H1 (cell line): ENCODE measurements around the gene LTF. TPM values are rescaled to one million over a fixed set of nuclear protein-coding genes. Genes with fewer than 3 reads are reported as not detected.

Experiments used
- CTCF ChIA-PET: fragments of 300-600 bp; sonication (Branson Sonifier 250); formaldehyde crosslinking; loops from one replicate; lab custom pipeline; 2021; ENCODE audit not compliant: partially characterized antibody; lab: Charles Lee
- POLR2A ChIA-PET: fragments of 300-600 bp; sonication (Branson Sonifier 250); formaldehyde crosslinking; loops from one replicate; lab custom pipeline; 2021; ENCODE audit warnings: inconsistent platforms; ENCODE audit not compliant: partially characterized antibody; lab: Charles Lee
- DNase-seq, 2 experiments: peaks; one replicate each; pipeline versions ENCODE4 v3.0.0 to v3.0.0-alpha.2; 2010 to 2022; ENCODE audit warnings: low spot score in 2 of 2, low read depth in 1 of 2, mixed read lengths in 1 of 2
- FAIRE-seq: peaks from 2 replicates; lab custom pipeline; 2011; peaks lifted over from hg19 to GRCh38; lab: Jason Lieb, UNC
- H2AFZ ChIP-seq: 2 replicates; pipeline ENCODE4 v1.8.1; 2012; ENCODE audit warnings: low read length, inconsistent platforms
- H2AK5ac ChIP-seq: 2 replicates; pipeline ENCODE4 v1.6.1; 2013; ENCODE audit warnings: low read depth, low read length
- H2BK120ac ChIP-seq: replicated peaks from 2 replicates; pipeline ENCODE3; 2013; ENCODE audit warnings: low read depth, low read length, inconsistent platforms
- H2BK12ac ChIP-seq: 2 replicates; pipeline ENCODE4 v1.6.1; 2013; ENCODE audit warnings: low read depth, low read length
- H2BK15ac ChIP-seq: 2 replicates; pipeline ENCODE4 v1.6.1; 2013; ENCODE audit warnings: low read length
- H2BK20ac ChIP-seq: 2 replicates; pipeline ENCODE4 v1.6.1; 2013; ENCODE audit warnings: low read length
- H2BK5ac ChIP-seq: 2 replicates; pipeline ENCODE4 v1.6.1; 2013; ENCODE audit warnings: low read depth, low read length
- H3K14ac ChIP-seq: 2 replicates; pipeline ENCODE4 v1.6.1; 2013; ENCODE audit warnings: inconsistent platforms; ENCODE audit not compliant: insufficient read length
- H3K18ac ChIP-seq: 2 replicates; pipeline ENCODE4 v1.6.1; 2013; ENCODE audit warnings: low read length; ENCODE audit errors: extremely low read depth
- H3K23ac ChIP-seq: 2 replicates; pipeline ENCODE4 v1.6.1; 2013; ENCODE audit warnings: inconsistent platforms; ENCODE audit not compliant: insufficient read length
- H3K23me2 ChIP-seq: 2 replicates; pipeline ENCODE4 v1.6.1; 2013; ENCODE audit warnings: low read depth, low read length
- H3K27ac ChIP-seq: 2 replicates; pipeline ENCODE4 v1.6.1; 2011; ENCODE audit warnings: low read depth, low read length, inconsistent platforms
- H3K27me3 ChIP-seq, 4 experiments: replicated peaks in 1 of 4; 1 replicate in 1 of 4; 2 replicates in 3 of 4; pipeline versions ENCODE4 v1.6.1 to v1.8.1; 2011 to 2013; ENCODE audit warnings: low read length in 3 of 4, mild to moderate bottlenecking in 3 of 4, inconsistent platforms in 2 of 4, mixed read lengths in 2 of 4, moderate library complexity in 1 of 4; ENCODE audit not compliant: control insufficient read depth in 3 of 4, insufficient read depth in 3 of 4; ENCODE audit errors: extremely low read depth in 1 of 4
- H3K36me3 ChIP-seq, 4 experiments: 2 replicates each; pipeline versions ENCODE4 v1.6.1 to v1.8.1; 2011 to 2013; ENCODE audit warnings: mild to moderate bottlenecking in 4 of 4, low read length in 3 of 4, moderate library complexity in 2 of 4, control low read depth in 1 of 4, inconsistent platforms in 1 of 4; ENCODE audit not compliant: insufficient read depth in 4 of 4, control insufficient read depth in 2 of 4
- H3K4ac ChIP-seq: replicated peaks from 2 replicates; pipeline ENCODE3; 2013; ENCODE audit warnings: low read length, low read depth, mixed read lengths, inconsistent platforms; ENCODE audit not compliant: insufficient read length
- H3K4me1 ChIP-seq, 4 experiments: replicated peaks in 1 of 4; 1 replicate in 1 of 4; 2 replicates in 3 of 4; pipeline versions ENCODE4 v1.6.1 to v1.8.1; 2011 to 2013; ENCODE audit warnings: low read length in 3 of 4, inconsistent platforms in 2 of 4, mixed read lengths in 1 of 4; ENCODE audit not compliant: insufficient read depth in 4 of 4, control insufficient read depth in 3 of 4
- H3K4me2 ChIP-seq, 2 experiments: 2 replicates each; pipeline versions ENCODE4 v1.6.1 to v1.8.1; 2011 to 2013; ENCODE audit warnings: low read depth in 2 of 2, low read length in 2 of 2, control low read depth in 1 of 2, inconsistent platforms in 1 of 2, mild to moderate bottlenecking in 1 of 2; ENCODE audit not compliant: insufficient read depth in 1 of 2
- H3K4me3 ChIP-seq, 4 experiments: fragments of 200-600, 300-600 bp in 1 of 4; sonication (generic), shearing (Covaris generic), sonication (Bioruptor Twin) in 1 of 4; 2 replicates each; pipeline versions ENCODE4 v1.5.1 to v1.8.1; 2011 to 2016; ENCODE audit warnings: low read length in 4 of 4, low read depth in 3 of 4, control low read depth in 2 of 4, inconsistent platforms in 2 of 4, mild to moderate bottlenecking in 2 of 4, mixed read lengths in 1 of 4, moderate library complexity in 1 of 4; ENCODE audit not compliant: insufficient read depth in 2 of 4; ENCODE audit errors: extremely low read depth in 1 of 4
- H3K56ac ChIP-seq: replicated peaks from 2 replicates; pipeline ENCODE3; 2013; ENCODE audit warnings: low read depth, mild to moderate bottlenecking, mixed read lengths, low read length, inconsistent platforms; ENCODE audit not compliant: insufficient read length
- H3K79me1 ChIP-seq: 2 replicates; pipeline ENCODE4 v1.6.1; 2013; ENCODE audit warnings: low read depth, low read length, control low read depth
- H3K79me2 ChIP-seq, 2 experiments: 2 replicates each; pipeline versions ENCODE4 v1.6.1 to v1.8.1; 2012 to 2013; ENCODE audit warnings: low read length in 2 of 2, mild to moderate bottlenecking in 2 of 2, inconsistent platforms in 1 of 2; ENCODE audit not compliant: insufficient read depth in 2 of 2, control insufficient read depth in 1 of 2
- H3K9ac ChIP-seq, 4 experiments: replicated peaks in 1 of 4; 1 replicate in 1 of 4; 2 replicates in 3 of 4; pipeline versions ENCODE4 v1.6.1 to v1.8.1; 2011 to 2013; ENCODE audit warnings: low read depth in 3 of 4, low read length in 3 of 4, control low read depth in 2 of 4, mild to moderate bottlenecking in 2 of 4, moderate library complexity in 2 of 4, inconsistent platforms in 1 of 4; ENCODE audit errors: extremely low read depth in 1 of 4
- H3K9me3 ChIP-seq, 2 experiments: 2 replicates each; pipeline versions ENCODE4 v1.6.1 to v1.8.1; 2012 to 2013; ENCODE audit warnings: mild to moderate bottlenecking in 2 of 2, moderate library complexity in 2 of 2, control low read depth in 1 of 2, inconsistent platforms in 1 of 2, low read depth in 1 of 2, low read length in 1 of 2, mixed read lengths in 1 of 2; ENCODE audit not compliant: insufficient read depth in 2 of 2
- H4K20me1 ChIP-seq, 2 experiments: replicated peaks in 1 of 2; 2 replicates each; pipeline versions ENCODE3 to v1.8.1; 2011 to 2013; ENCODE audit warnings: inconsistent platforms in 2 of 2, low read length in 2 of 2, mild to moderate bottlenecking in 1 of 2; ENCODE audit not compliant: insufficient read depth in 2 of 2, control insufficient read depth in 1 of 2
- H4K5ac ChIP-seq: 2 replicates; pipeline ENCODE4 v1.6.1; 2013; ENCODE audit warnings: low read length, low read depth, mixed read lengths, inconsistent platforms; ENCODE audit not compliant: insufficient read length
- H4K8ac ChIP-seq: 2 replicates; pipeline ENCODE4 v1.8.0; 2013; ENCODE audit warnings: mild to moderate bottlenecking, moderate library complexity, low read length, inconsistent platforms; ENCODE audit not compliant: insufficient read depth; ENCODE audit errors: extremely low read depth
- H4K91ac ChIP-seq: replicated peaks from 2 replicates; pipeline ENCODE3; 2013; ENCODE audit warnings: low read length, mixed read lengths, inconsistent platforms; ENCODE audit not compliant: insufficient read length
- ATF2 ChIP-seq: IDR thresholded peaks from 2 replicates; pipeline ENCODE4 v1.6.1; 2012; ENCODE audit warnings: low read length, inconsistent platforms
- CTCF ChIP-seq, 3 experiments: IDR thresholded peaks; 1 replicate in 2 of 3; 2 replicates in 1 of 3; pipeline versions ENCODE4 v1.5.1 to v1.6.1; 2011; ENCODE audit warnings: low read length in 3 of 3, mild to moderate bottlenecking in 3 of 3, inconsistent platforms in 2 of 3, low read depth in 1 of 3, moderate library complexity in 1 of 3; ENCODE audit not compliant: insufficient read depth in 1 of 3; ENCODE audit errors: control extremely low read depth in 1 of 3
- HDAC2 ChIP-seq, 2 experiments: fragments of 300-600 bp in 1 of 2; sonication (generic) in 1 of 2; IDR thresholded peaks; 2 replicates each; pipeline ENCODE4 v1.6.1; 2011 to 2012; ENCODE audit warnings: low read depth in 2 of 2, low read length in 2 of 2, mild to moderate bottlenecking in 2 of 2, moderate library complexity in 2 of 2, borderline replicate concordance in 1 of 2, inconsistent platforms in 1 of 2
- RAD21 ChIP-seq, 2 experiments: IDR thresholded peaks in 1 of 2; conservative IDR thresholded peaks in 1 of 2; 2 replicates each; pipeline ENCODE4 v1.6.1; 2011; ENCODE audit warnings: low read depth in 2 of 2, low read length in 2 of 2, improper control_type of control experiment in 1 of 2, inconsistent platforms in 1 of 2, mild to moderate bottlenecking in 1 of 2, moderate library complexity in 1 of 2
- WGBS, 2 experiments: shearing (Covaris generic) in 1 of 2; methylation state at CpG; one replicate each; pipeline versions ENCODE4 v1.1.6 to v1.1.7; 2013 to 2015; ENCODE audit warnings: low lambda C conversion rate in 2 of 2, mixed read lengths in 2 of 2, inconsistent platforms in 1 of 2, low coverage in 1 of 2, missing lambda C conversion rate in 1 of 2; ENCODE audit not compliant: insufficient replicate concordance in 2 of 2, insufficient coverage in 1 of 2, insufficient read length in 1 of 2; ENCODE audit errors: extremely low coverage in 1 of 2, missing lambda C conversion rate in 1 of 2; 5-methylcytosine and 5-hydroxymethylcytosine counted together
- polyA plus RNA-seq, 7 experiments: library from polyadenylated mRNA; depleted of rRNA in 3 of 7; stranded (reverse) in 5 of 7; unstranded in 2 of 7; fragments of >200 nt in 5 of 7; fragments of 200-250 nt in 2 of 7; gene quantifications; 1 replicate in 5 of 7; 2 replicates in 1 of 7; 4 replicates in 1 of 7; pipeline versions ENCODE4 v1.2.1 to v1.2.3, GENCODE V29; 2011 to 2013; ENCODE audit warnings: missing spikeins in 2 of 7, mixed read lengths in 2 of 7
- total RNA-seq: library from RNA; stranded (reverse); fragmentation: NEBNext Ultra II Directional; extraction: Animal tissue kit (Norgen Biotek cat#: 25700); gene quantifications from 2 replicates; pipeline ENCODE4 v1.2.1, GENCODE V29; 2021

The LTF gene
- total and polyA plus RNA-seq, 2 of the 8 experiments (the other 6 are each of a cell fraction or from before 2014, with no cell fraction given), result 0.23 to 0.99 TPM

- H3K23me2 ChIP-seq, result no peaks in the 10 kb centered on the region
- no peak overlapping the region for H3K56ac ChIP-seq
- peaks cover 0 to 6% (median under 1%) of the 10 kb centered on the region in 4 experiments; a peak in 1 of 7 replicates for H3K4me1 ChIP-seq
- no peaks in the 10 kb centered on the region for H3K27me3 ChIP-seq
- no peak for DNase-seq
- no peak overlapping the region for H3K4ac ChIP-seq
- peak overlapping the region; percentile 83; the same call in 1 of the 2 replicates for H2AFZ ChIP-seq
- H2BK20ac ChIP-seq, result no peak overlapping the region; the same call in 1 of the 2 replicates
- no peak overlapping the region for H2BK15ac ChIP-seq
- no peak overlapping the region for H4K8ac ChIP-seq
- no peaks in the 10 kb centered on the region for H3K79me1 ChIP-seq
- no peak overlapping the region for H3K27ac ChIP-seq
- no peaks in the 10 kb centered on the region for H4K20me1 ChIP-seq
- no peak overlapping the region for H2BK120ac ChIP-seq
- 87% methylated on average over 6 of the region's 6 CpGs; no CpG with 5 or more reads in 1 of the 2 experiments for WGBS, 2 experiments
- ChIA-PET CTCF (interaction anchor here (0.6 to 1.9 kb wide), 5 partner anchors 12 to 1046 kb away, joined by 3 to 8 read pairs (median 3); partner anchors contain the start of genes CCR5AS and CCRL2), POLR2A (no interaction called here)
- H4K5ac ChIP-seq, result no peak overlapping the region
- no peak overlapping the region for H2AK5ac ChIP-seq
- H3K4me2 ChIP-seq, result no peak overlapping the region
- no peak overlapping the region for H3K18ac ChIP-seq
- H3K14ac ChIP-seq, result no peak overlapping the region
- H3K23ac ChIP-seq, result no peak overlapping the region
- no peak overlapping the region for H3K9ac ChIP-seq
- no peak for TF ChIP-seq HDAC2 (IDR thresholded peaks at IDR 0.05; ENCODE audit: borderline replicate concordance in 1 of 2, low read depth in 2 of 2, low read length in 2 of 2)
- TF ChIP-seq RAD21 (IDR thresholded peaks at IDR 0.05 in 1 of 2, conservative IDR thresholded peaks at IDR 0.05 in 1 of 2; ENCODE audit: low read depth in 2 of 2, low read length in 2 of 2), result peak in 1 of 2 experiments; percentile 38; a peak in 2 of 4 replicates
- TF ChIP-seq CTCF (IDR thresholded peaks at IDR 0.05; ENCODE audit: control extremely low read depth in 1 of 3, insufficient read depth in 1 of 3, low read depth in 1 of 3, low read length in 3 of 3), result peak; percentile 53 to 56 (median 56)
- TF ChIP-seq ATF2, result no peak
- H3K9me3 ChIP-seq, result no peaks in the 10 kb centered on the region
- H3K36me3 ChIP-seq, result no peaks in the 10 kb centered on the region
- H3K4me3 ChIP-seq, result no peak overlapping the region
- peak; percentile 32 for FAIRE-seq
- H2BK5ac ChIP-seq, result no peak overlapping the region
- no peak overlapping the region for H4K91ac ChIP-seq
- no peak overlapping the region for H2BK12ac ChIP-seq
- H3K79me2 ChIP-seq, result no peaks in the 10 kb centered on the region
These were observed 69.5 kb downstream of the LTF start for GRCh38 chr3:46395210-46395661.
